HG03457 (cell line): ENCODE data around the gene TPSB2.
"Not testable (repeated sequence)": the region's sequence is repeated elsewhere in the genome, so short reads cannot be mapped to it uniquely, and the experiment has no call there.

ENCODE experiments used
- ATAC-seq: cut with Tn5 transposase; IDR thresholded peaks from one replicate; pipeline ENCODE4 v1.9.1; 2021; ENCODE audit warnings: moderate number of reproducible peaks; ENCODE audit not compliant: unreplicated experiment

The TPSB2 gene

GRCh38 chr16:1230084-1230470, at the start of gene TPSB2:
Gene TPSB2 (minus strand): TSS chr16:1230184. CDS start chr16:1229951, 233 bp downstream.
- ATAC-seq = not testable (repeated sequence)

GRCh38 chr16:1279081-1279944, 49.3 kb upstream of the TPSB2 start:
- ATAC-seq = no peak

- no peak for ATAC-seq
Measured at GRCh38 chr16:1278477-1278876, 48.5 kb upstream of the TPSB2 start.

- no peak for ATAC-seq
Measured at GRCh38 chr16:1277617-1278282, 47.8 kb upstream of the TPSB2 start.

- ATAC-seq = no peak
Measured at GRCh38 chr16:1277151-1277598, 47.2 kb upstream of the TPSB2 start.

- no peak for ATAC-seq
Measured at GRCh38 chr16:1276580-1276878, 46.5 kb upstream of the TPSB2 start.

- no peak for ATAC-seq
Measured at GRCh38 chr16:1275791-1276579, 46.0 kb upstream of the TPSB2 start.

- no peak for ATAC-seq
Measured at GRCh38 chr16:1274767-1275166, 44.8 kb upstream of the TPSB2 start.

- no peak for ATAC-seq
Measured at GRCh38 chr16:1273816-1274215, 43.8 kb upstream of the TPSB2 start.

- ATAC-seq = no peak
Measured at GRCh38 chr16:1272453-1273198, 42.6 kb upstream of the TPSB2 start.

- not testable (repeated sequence) for ATAC-seq
Measured at GRCh38 chr16:1271724-1272413, 41.9 kb upstream of the TPSB2 start.

- ATAC-seq = no peak
Measured at GRCh38 chr16:1271380-1271723, 41.4 kb upstream of the TPSB2 start.

GRCh38 chr16:1269418-1269817, 39.4 kb upstream of the TPSB2 start:
- ATAC-seq = not testable (repeated sequence)

GRCh38 chr16:1265826-1266225, 35.8 kb upstream of the TPSB2 start:
- ATAC-seq = no peak

- no peak for ATAC-seq
Measured at GRCh38 chr16:1265090-1265630, 35.2 kb upstream of the TPSB2 start.

GRCh38 chr16:1264345-1265089, 34.5 kb upstream of the TPSB2 start:
- ATAC-seq = no peak

GRCh38 chr16:1263591-1264344, 33.8 kb upstream of the TPSB2 start:
- ATAC-seq = no peak

GRCh38 chr16:1262846-1263221, 32.9 kb upstream of the TPSB2 start:
- ATAC-seq = no peak
